Stimulated activated naive CD8-positive, alpha-beta T cell treated with anti-CD3 and anti-CD28 coated beads, Interleukin-15, Interleukin-2, amounts not matched to agents 100 U/mL and 50 U/mL, for 24 hours (primary cell): ENCODE results near the gene TBX21.

Source experiments
- ATAC-seq: fragments of 150-1000 bp; cut with Tn5 transposase; one replicate; pipeline ENCODE4 v1.10.0; 2021
- DNase-seq: peaks from one replicate; pipeline ENCODE4 v3.0.0; 2021

The TBX21 gene

GRCh38 chr17:47698749-47699535, 34.1 kb upstream of the TBX21 start:
- ATAC-seq (peak; percentile 35), DNase-seq (peak; percentile 89)

GRCh38 chr17:47699536-47699840, 33.5 kb upstream of the TBX21 start:
- DNase-seq = no peak
- no peak for ATAC-seq

- peak; percentile 15 for ATAC-seq
- peak; percentile 32 for DNase-seq
Measured at GRCh38 chr17:47700471-47701449, 32.3 kb upstream of the TBX21 start.

- no peak for ATAC-seq
- no peak for DNase-seq
Measured at GRCh38 chr17:47701608-47702007, 31.4 kb upstream of the TBX21 start.

GRCh38 chr17:47702391-47702995, 30.5 kb upstream of the TBX21 start:
- ATAC-seq (no peak), DNase-seq (no peak)

GRCh38 chr17:47703191-47703591, 29.8 kb upstream of the TBX21 start:
- ATAC-seq = peak; percentile 38
- DNase-seq = peak; percentile 80

- no peak for ATAC-seq
- no peak for DNase-seq
Measured at GRCh38 chr17:47703671-47704070, 29.4 kb upstream of the TBX21 start.

GRCh38 chr17:47704116-47704515, 28.9 kb upstream of the TBX21 start:
- DNase-seq (peak; percentile 51), ATAC-seq (no peak)

GRCh38 chr17:47704736-47705135, 28.3 kb upstream of the TBX21 start:
- ATAC-seq = no peak
- DNase-seq = no peak

GRCh38 chr17:47705536-47706530, 27.2 kb upstream of the TBX21 start:
- ATAC-seq (peak; percentile 51), DNase-seq (peak; percentile 69)

- DNase-seq (no peak), ATAC-seq (no peak)
Measured at GRCh38 chr17:47707056-47707804, 25.8 kb upstream of the TBX21 start.

- ATAC-seq = no peak
Measured at GRCh38 chr17:47707884-47708283, 25.2 kb upstream of the TBX21 start.

GRCh38 chr17:47708312-47708863, 24.6 kb upstream of the TBX21 start:
- ATAC-seq (no peak), DNase-seq (no peak)

More at GRCh38 chr17:47707884-47708283, 25.2 kb upstream of the TBX21 start:
- no peak for DNase-seq

GRCh38 chr17:47708864-47709541, 24.0 kb upstream of the TBX21 start:
- ATAC-seq = no peak
- no peak for DNase-seq

GRCh38 chr17:47709594-47709993, 23.4 kb upstream of the TBX21 start:
- DNase-seq = no peak

GRCh38 chr17:47711366-47712099, 21.5 kb upstream of the TBX21 start:
- ATAC-seq (no peak), DNase-seq (no peak)

More at GRCh38 chr17:47709594-47709993, 23.4 kb upstream of the TBX21 start:
- no peak for ATAC-seq

GRCh38 chr17:47712330-47713023, 20.6 kb upstream of the TBX21 start:
- DNase-seq (no peak), ATAC-seq (no peak)

GRCh38 chr17:47713980-47714700, 18.9 kb upstream of the TBX21 start:
- no peak for ATAC-seq
- no peak for DNase-seq
